ENCODE measurements around the gene STK32B. TPM values are rescaled to one million over a fixed set of nuclear protein-coding genes. Genes with fewer than 3 reads are reported as not detected.
A peak's percentile ranks its signal among the peaks of the same experiment; 100 is the strongest.

Gene STK32B
- total and polyA plus RNA-seq, 2 donors (not counting 1 experiment from before 2014, with no cell fraction given): 0.22 to 0.30 TPM

DNA sequence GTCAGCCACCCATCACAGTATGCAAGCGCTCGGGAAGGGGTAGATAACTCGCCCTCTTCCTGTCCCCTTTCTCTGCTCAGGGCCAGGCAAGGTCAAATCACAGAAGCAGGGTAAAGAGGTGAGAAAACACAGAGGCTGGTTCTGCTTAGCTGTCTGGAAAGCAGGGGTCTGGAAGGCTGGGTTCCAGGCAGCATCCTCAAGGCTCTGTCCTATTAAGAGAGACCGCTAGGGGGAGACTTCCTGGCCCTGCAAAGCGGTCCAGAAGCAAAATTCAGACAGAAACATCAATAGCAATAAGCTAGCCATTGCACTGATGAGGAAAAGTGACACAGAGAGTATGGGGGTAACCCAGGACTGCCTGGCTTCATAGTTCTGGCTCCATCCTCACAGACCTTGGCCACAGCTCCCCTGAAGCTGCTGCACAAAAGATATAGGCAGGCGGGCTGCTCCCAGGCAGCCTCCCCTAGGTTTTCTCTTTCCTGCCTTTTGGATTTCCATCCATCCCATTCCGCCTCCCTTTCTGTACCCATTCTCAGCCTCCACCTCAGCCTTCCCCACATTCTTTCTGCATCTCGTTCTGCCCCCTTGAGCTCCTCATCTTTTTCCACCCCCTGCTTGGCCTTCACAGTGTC is 348.6 kb downstream of the STK32B start:
- POLR2A ChIA-PET: no interaction called here

More for the DNA sequence above, 348.6 kb downstream of the STK32B start:
- intact Hi-C loops (cut with micrococcal nuclease): no loop called here
- WGBS (ENCODE audit: insufficient coverage): 97% methylated on average over 5 of the region's 8 CpGs
- Histone ChIP-seq H3K9ac (ENCODE audit: low read length) (no peak overlapping the region), H3K4me3 (ENCODE audit: control extremely low read depth in 1 of 5, extremely low read depth in 1 of 5, insufficient read depth in 1 of 5, low read depth in 2 of 5, low read length in 4 of 5) (no peak overlapping the region), H2AFZ (ENCODE audit: insufficient read depth, low read depth, low read length, poor library complexity, severe bottlenecking) (no peak overlapping the region), H3K4me1 (ENCODE audit: control insufficient read depth in 2 of 2, insufficient read depth in 2 of 2, low read length in 2 of 2) (no peaks in the 10 kb centered on the region), H4K20me1 (ENCODE audit: control insufficient read depth, insufficient read depth, low read length, poor library complexity, severe bottlenecking) (no peaks in the 10 kb centered on the region), H3K27me3 (replicated peaks in 1 of 4; ENCODE audit: control extremely low read depth in 1 of 4, control insufficient read depth in 3 of 4, insufficient read depth in 4 of 4, low read length in 3 of 4) (no peaks in the 10 kb centered on the region), H3K27ac (ENCODE audit: low read length in 2 of 2) (no peak overlapping the region), H3K9me3 (ENCODE audit: control extremely low read depth in 1 of 3, control insufficient read depth in 2 of 3, insufficient read depth in 1 of 3, low read length in 2 of 3) (peaks cover 0 to 20% (median 0%) of the 10 kb centered on the region in 3 donors), H3K4me2 (replicated peaks; ENCODE audit: low read depth, low read length, poor library complexity, severe bottlenecking) (no peak overlapping the region), H3K79me2 (ENCODE audit: control insufficient read depth, insufficient read depth, low read length) (no peaks in the 10 kb centered on the region), H3K36me3 (replicated peaks in 1 of 2; ENCODE audit: control extremely low read depth in 1 of 2, control insufficient read depth in 1 of 2, extremely low read depth in 1 of 2, insufficient read depth in 2 of 2, low read length in 1 of 2) (no peaks in the 10 kb centered on the region)
- Mint-ChIP-seq H3K27ac (no peak overlapping the region), H3K4me1 (no peaks in the 10 kb centered on the region), H3K27me3 (no peaks in the 10 kb centered on the region), H3K4me3 (no peak overlapping the region), H3K9me3 (ENCODE audit: insufficient read depth) (no peaks in the 10 kb centered on the region)
- peak; percentile 48 for TF ChIP-seq CTCF (IDR thresholded peaks at IDR 0.05)
- no peak for TF ChIP-seq EZH2 (IDR thresholded peaks at IDR 0.05; ENCODE audit: borderline replicate concordance, insufficient read depth, low read depth, low read length, poor library complexity, severe bottlenecking)
- CTCF ChIA-PET: no interaction called here
- ATAC-seq (ENCODE audit: low read depth) (no peak), DNase-seq (no peak)
